HG03095 (cell line): Measurements from ENCODE around the gene AIDA.

ENCODE experiments used
- ATAC-seq: cut with Tn5 transposase; IDR thresholded peaks from one replicate; pipeline ENCODE4 v1.9.1; 2021; ENCODE audit warnings: moderate library complexity; ENCODE audit not compliant: unreplicated experiment

The AIDA gene

GRCh38 chr1:222653178-222653827 lies 59.0 kb downstream of the AIDA start:
- peak; percentile 51 for ATAC-seq

- ATAC-seq, result no peak
Measured at GRCh38 chr1:222652676-222653075, 59.6 kb downstream of the AIDA start.

- ATAC-seq, result no peak
Measured at GRCh38 chr1:222644636-222644980, 67.7 kb downstream of the AIDA start.

- peak; percentile 96 for ATAC-seq
Measured at GRCh38 chr1:222643938-222644635, 68.2 kb downstream of the AIDA start.

GRCh38 chr1:222643606-222643937 lies 68.7 kb downstream of the AIDA start:
- ATAC-seq, result no peak

- ATAC-seq, result no peak
Measured at GRCh38 chr1:222642468-222642867, 69.8 kb downstream of the AIDA start.

GRCh38 chr1:222641269-222641948 lies 70.9 kb downstream of the AIDA start:
- no peak for ATAC-seq

GRCh38 chr1:222634180-222635013 lies 77.9 kb downstream of the AIDA start:
- peak; percentile 86 for ATAC-seq

- ATAC-seq, result no peak
Measured at GRCh38 chr1:222632749-222633148, 79.5 kb downstream of the AIDA start.

- ATAC-seq, result no peak
Measured at GRCh38 chr1:222631611-222632208, 80.6 kb downstream of the AIDA start.

- no peak for ATAC-seq
Measured at GRCh38 chr1:222629921-222630535, 82.3 kb downstream of the AIDA start.

GRCh38 chr1:222627232-222627631 lies 85.1 kb downstream of the AIDA start:
- ATAC-seq, result no peak

GRCh38 chr1:222624214-222624613 lies 88.1 kb downstream of the AIDA start:
- no peak for ATAC-seq

- no peak for ATAC-seq
Measured at GRCh38 chr1:222623458-222623857, 88.8 kb downstream of the AIDA start.

GRCh38 chr1:222622765-222623164 lies 89.5 kb downstream of the AIDA start:
- no peak for ATAC-seq

GRCh38 chr1:222620566-222620965 lies 91.7 kb downstream of the AIDA start:
- no peak for ATAC-seq

- ATAC-seq, result no peak
Measured at GRCh38 chr1:222618880-222619596, 93.3 kb downstream of the AIDA start.
